HG03354 (cell line): Measurements from ENCODE around the gene SEMA4C.
A peak's percentile ranks its signal among the peaks of the same experiment; 100 is the strongest.

ENCODE experiments used
- ATAC-seq: cut with Tn5 transposase; IDR thresholded peaks from one replicate; pipeline ENCODE4 v1.9.1; 2021; ENCODE audit warnings: mild to moderate bottlenecking; ENCODE audit not compliant: unreplicated experiment, poor library complexity, severe bottlenecking

Gene SEMA4C

DNA sequence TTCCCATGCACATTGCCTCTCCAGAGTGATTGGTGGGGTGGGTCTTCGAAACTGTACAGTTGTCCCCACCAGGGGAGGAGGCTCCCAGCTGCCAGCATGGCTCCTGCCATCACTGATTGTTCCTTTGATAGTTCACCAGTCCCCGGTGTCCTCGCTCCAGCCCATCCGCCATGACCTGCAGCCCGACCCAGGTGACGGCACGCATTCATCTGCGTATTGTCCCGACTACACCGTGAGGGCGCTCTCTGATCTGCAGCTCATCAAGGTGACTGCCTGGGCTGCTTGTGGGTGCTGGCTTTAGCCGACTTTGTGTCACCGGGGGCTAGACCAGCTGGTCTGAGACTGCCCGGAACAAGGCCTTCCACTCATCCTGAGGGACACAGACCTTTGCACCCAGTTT lies 41.4 kb downstream of the SEMA4C start:
- no peak for ATAC-seq

DNA sequence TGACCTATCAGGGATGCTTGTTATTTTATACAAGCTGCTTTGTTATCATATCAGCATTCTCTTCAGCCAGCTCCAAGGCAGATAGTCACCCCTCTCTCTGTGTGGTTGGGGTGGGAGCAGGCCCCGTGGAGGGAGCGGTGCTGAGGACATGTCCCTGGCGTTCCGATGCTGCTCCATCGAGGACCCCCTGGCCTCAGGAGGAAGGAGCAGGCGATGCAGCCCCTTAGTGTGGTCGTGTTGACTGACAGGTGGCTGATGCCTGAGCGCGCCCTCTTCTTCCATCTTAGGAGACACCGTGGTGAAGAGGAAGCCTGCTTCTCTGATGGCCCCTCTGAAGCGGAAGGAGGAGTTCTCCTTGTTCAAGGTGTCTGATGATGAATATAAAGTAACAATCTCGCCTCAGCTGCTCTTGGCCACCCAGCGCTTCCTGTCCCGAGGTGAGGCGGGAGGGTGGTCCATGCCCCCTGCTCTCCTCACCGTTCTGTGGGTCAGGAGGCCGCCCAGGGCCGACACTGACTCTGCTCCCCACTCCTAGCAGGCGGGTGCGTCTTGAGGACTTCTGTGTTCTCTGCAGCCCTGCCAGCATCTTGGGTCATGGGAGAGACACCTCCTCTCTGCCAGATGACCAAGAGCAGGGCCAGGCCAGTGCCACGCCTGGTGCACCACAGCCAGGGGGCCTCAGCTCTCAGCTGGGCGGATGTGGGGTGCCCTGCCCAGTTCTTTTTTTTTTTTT lies 43.2 kb downstream of the SEMA4C start:
- no peak for ATAC-seq

DNA sequence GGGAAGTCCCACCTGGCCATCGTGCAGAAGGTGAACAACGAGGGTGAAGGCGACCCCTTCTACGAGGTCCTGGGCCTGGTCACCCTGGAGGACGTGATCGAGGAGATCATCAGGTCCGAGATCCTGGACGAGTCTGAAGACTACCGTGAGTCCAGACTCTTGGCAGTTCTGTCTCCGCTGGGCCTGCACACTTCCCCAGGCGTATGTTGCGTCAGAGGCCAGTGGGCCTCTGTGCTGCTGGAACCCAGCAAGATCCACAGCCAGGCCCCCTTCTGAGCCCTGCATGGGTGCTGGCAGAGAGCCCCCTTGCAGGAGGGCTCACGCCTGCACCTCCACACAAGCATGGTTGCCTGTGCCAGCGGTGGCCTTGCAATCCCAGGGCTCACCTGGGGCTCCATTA lies 44.8 kb downstream of the SEMA4C start:
- ATAC-seq, result no peak

DNA sequence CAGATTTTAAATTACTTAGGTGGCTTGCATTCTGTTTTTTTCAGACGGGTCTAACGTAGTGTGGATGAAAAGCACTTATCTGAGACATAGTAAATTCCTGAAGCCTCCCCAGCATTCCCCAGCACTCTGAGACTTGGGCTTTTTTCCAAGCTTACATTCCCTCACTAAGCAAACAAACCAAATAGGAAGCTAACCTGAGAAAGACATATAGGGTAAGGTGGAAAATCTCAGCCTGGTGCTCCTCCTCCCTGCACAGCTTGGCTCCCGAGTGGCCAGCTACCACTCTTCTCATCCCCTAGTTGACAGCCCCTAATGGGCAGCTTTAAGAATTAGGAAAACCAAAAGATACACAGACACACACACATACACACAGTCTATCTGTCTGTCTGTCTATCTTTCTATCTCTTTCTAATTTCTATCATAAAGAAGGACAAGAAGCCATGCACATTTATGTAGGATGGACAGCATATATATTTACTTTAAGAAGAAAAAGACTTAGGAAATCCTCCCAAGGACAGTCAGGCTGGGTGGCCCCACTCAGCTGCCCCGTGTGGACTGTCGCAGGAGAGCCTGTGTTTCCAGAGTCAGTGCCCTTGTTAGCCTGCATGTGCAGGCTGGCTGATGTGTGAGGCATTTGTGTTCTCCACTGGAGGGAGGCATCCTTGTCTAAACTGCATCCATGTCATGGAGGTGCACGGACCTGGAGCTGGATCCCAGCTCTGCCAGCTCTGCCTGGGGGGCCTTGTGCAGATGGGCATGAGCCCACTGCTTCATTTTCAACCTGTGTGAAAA lies 45.6 kb downstream of the SEMA4C start:
- no peak for ATAC-seq

DNA sequence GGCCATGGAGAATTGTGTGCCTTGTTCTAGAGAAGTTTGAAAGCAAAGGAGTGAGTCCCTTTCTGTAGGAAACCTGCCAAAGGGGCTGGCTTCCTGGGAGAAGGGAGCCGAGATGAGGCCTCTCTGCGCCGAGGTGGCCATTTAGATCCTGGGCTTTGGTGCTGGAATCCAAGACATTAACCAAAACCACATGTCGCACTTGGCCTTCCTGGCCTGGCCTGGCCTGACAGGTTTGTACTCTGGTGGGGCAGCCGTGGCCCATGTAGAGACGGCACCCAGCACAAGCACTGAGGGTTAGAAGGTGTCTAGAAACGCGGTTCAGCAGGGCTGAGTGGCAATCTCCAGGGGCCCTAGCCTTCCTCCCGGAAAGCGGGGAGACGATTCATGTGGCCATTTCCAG lies 46.7 kb downstream of the SEMA4C start:
- no peak for ATAC-seq

DNA sequence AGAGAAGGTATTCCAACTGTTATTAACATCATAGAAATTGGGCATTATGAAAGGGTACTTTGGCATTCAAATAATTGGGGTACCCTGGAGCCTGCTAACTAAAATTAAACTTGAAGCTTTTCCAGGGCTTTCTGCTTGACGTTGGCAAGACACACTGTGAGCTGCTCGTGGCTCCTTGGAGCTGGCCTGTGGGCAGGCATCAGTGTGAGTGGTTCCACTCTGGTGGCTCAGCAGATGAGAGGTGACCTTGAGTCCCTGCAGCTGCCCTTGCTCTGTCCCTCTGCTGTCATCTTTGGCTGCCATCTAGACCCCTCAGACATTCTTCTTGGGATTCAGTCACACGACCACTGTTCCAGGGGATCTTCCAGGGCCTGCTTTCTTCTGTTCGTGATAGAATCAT lies 47.1 kb downstream of the SEMA4C start:
- no peak for ATAC-seq

- no peak for ATAC-seq
Measured at GRCh38 chr2:96821113-96821675, 48.7 kb downstream of the SEMA4C start.

DNA sequence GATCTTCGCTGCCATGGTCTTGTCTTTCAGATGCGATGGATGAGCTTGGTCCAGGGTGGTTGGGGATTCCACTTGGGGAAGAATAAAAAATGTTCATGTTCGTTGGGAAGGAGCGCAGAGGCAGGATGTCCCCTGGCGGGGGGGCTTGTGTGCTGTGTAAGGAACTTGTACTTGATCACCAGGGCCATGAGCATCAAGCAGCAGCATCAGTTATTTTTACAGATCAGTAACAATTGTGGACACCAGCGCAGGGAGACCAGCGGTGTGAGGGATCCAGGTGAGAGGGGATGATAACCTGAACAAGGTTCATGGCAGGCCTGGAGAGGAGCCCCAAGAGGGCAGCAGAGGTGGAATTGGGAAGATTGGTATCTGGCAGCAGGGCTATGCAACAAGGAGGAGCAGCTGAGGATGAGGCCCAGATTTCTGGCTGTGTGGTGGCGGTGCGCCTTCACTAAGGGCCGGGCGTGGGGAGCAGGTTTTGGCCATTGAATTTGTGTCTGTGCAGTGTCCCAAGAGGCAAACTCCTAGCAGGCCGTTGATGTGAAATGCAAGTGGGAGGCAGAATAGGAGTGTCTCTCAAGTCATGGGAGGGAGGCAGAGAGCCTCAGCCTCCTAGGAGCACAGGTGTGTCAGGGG lies 49.9 kb downstream of the SEMA4C start:
- ATAC-seq, result no peak

- no peak for ATAC-seq
Measured at GRCh38 chr2:96819128-96819875, 50.6 kb downstream of the SEMA4C start.

- ATAC-seq, result no peak
Measured at GRCh38 chr2:96817882-96818281, 52.0 kb downstream of the SEMA4C start.

GRCh38 chr2:96816836-96817702 lies 52.8 kb downstream of the SEMA4C start:
- ATAC-seq, result no peak

DNA sequence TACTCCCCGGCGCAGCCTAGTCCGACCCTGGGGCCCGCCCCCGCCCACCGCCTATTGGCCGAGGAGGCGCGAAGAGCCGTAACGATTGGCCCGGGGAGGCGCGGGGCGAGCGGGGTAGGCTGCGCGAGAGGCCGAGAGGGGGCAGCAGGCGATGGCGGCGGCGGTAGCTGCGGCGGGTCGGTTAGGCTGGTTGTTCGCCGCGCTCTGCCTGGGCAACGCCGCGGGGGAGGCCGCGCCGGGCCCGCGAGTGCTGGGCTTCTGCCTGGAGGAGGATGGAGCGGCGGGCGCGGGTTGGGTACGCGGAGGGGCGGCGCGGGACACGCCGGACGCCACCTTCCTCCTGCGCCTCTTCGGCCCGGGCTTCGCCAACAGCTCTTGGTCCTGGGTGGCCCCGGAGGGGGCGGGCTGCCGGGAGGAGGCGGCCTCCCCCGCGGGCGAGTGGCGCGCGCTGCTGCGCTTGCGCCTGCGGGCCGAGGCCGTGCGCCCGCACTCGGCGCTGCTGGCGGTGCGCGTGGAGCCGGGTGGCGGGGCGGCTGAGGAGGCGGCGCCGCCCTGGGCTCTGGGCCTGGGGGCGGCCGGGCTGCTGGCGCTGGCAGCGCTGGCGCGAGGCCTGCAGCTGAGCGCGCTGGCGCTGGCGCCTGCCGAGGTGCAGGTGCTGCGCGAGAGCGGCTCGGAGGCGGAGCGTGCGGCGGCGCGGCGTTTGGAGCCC lies 53.6 kb downstream of the SEMA4C start, which contains the start of gene CNNM3:
TSS of gene CNNM3 (plus strand) at position 142 of the 709 bp plus-strand sequence. CDS start at position 152, 10 bp downstream.
- ATAC-seq, result peak; percentile 90

DNA sequence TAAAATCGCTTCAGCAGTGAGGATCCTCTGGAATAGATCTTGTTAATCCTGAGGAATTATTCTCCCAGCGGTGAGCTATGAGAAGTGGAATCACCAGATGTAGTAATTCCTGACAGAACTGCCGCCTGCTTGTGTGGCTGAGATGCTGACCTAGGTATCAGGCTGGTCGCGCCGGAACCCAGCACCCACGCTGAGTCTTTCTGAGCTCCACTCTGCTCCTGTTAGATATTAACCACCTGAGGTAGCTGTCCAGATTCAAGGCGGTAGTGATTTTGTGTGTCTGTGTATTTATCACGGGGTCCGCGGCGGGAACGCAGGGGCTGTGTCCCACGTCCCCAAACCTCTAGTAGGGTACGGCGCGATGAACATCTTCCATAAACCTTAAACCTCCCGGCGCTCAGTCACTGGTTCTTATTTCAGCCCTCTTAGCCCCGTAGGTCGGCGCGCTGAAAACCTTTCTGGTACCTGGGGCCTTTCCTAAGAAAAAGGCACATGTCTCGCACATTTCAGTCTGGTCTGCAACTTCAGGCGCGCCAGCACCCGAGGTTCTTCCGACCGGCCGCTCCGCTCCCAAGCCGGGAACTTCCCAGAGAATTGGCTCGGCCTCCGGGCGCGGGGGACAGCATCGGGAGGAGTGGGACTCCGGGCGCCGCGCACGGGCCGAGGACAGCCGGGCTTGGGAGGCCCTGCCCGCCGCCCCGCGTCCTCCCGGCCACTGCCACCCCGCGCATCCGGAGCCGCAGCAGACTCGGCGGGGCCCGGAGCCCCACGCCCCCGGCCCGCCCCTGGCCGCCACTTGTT lies 54.4 kb downstream of the SEMA4C start:
- peak; percentile 15 for ATAC-seq

GRCh38 chr2:96813656-96814055 lies 56.2 kb downstream of the SEMA4C start:
- ATAC-seq, result no peak

DNA sequence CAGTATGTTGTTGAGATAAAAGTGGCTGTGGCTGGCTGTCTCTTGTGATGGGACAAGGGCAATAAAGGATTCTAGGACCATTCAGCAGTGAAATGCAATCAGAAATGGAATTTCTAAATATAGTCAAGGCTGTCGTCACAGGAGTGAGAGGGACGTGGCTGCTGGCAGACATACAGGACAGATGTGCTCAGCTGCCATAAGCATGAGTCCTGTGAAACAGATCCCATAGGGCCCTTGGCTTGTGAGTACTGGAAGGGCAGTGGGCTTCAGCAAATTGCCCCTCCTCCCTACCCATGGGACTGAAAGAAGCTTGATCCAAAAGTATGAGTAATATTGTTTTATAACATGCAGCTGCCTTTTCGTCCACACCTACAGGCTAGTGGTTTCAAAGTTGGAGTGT lies 58.0 kb downstream of the SEMA4C start:
- ATAC-seq, result no peak

DNA sequence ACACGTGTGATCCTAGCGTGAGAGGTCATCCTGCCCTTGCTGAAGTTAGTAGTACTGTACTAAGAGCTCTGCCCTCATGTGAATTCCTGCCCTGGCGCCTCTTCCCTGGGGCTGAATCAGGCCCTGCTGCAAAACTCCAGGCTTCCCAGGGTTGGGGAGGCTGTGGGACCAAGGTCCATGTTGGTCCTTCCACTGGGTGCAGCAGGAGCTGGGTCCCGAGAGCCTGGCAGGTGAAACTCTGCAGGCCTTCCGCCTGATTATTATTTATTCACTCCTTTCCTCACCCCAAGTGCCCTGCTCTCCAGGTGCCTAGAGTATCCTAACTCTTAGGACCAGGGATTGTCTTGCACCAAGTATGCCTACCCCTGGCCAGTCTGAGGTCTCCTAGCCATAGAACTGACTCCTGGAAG lies 59.1 kb downstream of the SEMA4C start:
- ATAC-seq, result no peak

DNA sequence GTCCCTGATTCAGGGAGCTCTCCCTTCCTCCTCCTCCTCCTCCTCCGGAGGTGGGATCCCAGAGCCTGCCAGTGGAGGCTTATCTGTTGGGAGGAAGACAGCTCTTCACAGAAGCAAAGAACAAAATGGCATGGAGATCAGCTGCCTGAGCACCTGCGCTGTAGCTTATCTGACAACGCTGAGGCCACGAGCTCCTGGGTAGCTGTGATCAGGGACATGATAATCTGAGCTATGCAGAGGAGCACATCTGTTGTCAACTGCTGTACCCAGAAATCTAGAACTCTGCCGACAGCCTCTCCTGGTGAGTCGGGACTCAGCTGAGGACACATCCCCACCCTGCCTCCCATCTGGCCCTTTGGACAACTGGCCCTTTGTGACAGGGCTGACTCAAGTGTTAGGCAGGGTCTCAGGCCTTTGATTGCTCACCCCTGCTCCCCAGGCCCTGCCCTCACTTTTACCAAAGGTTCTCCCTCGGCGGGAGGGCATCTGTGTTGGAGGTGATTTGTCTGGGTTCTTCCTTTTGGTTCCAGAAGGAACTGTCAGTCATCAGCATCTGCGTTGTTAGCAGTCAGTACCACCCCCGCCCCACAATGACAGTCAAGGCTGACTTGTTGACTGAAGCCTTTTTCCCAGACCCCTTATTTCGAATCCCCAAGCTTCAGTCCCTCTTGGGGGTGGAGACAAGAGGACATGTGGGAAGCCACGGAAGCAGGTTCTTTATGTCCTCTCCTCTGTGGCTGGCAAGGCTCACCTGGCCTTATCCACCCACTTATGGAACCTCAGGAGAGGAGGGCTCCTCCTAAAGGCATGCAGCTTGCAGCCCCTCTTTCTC lies 59.7 kb downstream of the SEMA4C start:
- ATAC-seq, result no peak
